ENCODE data around the gene CD5L. TPM values are rescaled to one million over a fixed set of nuclear protein-coding genes. Genes with fewer than 3 reads are reported as not detected.

The CD5L gene
- total RNA-seq = 0.12 and 0.17 TPM in 2 replicates
- total RNA-seq (2013) = 0.02 TPM
- polyA plus RNA-seq = not detected in 2 replicates
- polyA minus RNA-seq = not detected in 2 replicates

GRCh38 chr1:157841708-157842107 lies at the start of gene CD5L:
CD5L (minus strand) TSS chr1:157841808; CDS start chr1:157841701, 107 bp downstream.
- Histone ChIP-seq H3K4me2 (replicated peaks; ENCODE audit: low read depth, low read length, poor library complexity, severe bottlenecking) (peak within 1 kb of the TSS; percentile 61), H3K79me2 (ENCODE audit: control insufficient read depth, insufficient read depth, low read length) (peaks cover 16% of the 10 kb centered on the region), H2AFZ (ENCODE audit: insufficient read depth, low read depth, low read length, poor library complexity, severe bottlenecking) (no peak within 1 kb of the TSS), H3K9me3 (ENCODE audit: control extremely low read depth in 1 of 3, control insufficient read depth in 2 of 3, insufficient read depth in 1 of 3, low read length in 2 of 3) (no peaks in the 10 kb centered on the region), H3K36me3 (replicated peaks in 1 of 2; ENCODE audit: control extremely low read depth in 1 of 2, control insufficient read depth in 1 of 2, extremely low read depth in 1 of 2, insufficient read depth in 2 of 2, low read length in 1 of 2) (no peaks in the 10 kb centered on the region), H3K27ac (ENCODE audit: low read length in 2 of 2) (peak within 1 kb of the TSS in 1 of 2 donors; percentile 37), H3K27me3 (replicated peaks in 1 of 4; ENCODE audit: control extremely low read depth in 1 of 4, control insufficient read depth in 3 of 4, insufficient read depth in 4 of 4, low read length in 3 of 4) (no peaks in the 10 kb centered on the region), H3K4me1 (ENCODE audit: control insufficient read depth in 2 of 2, insufficient read depth in 2 of 2, low read length in 2 of 2) (peaks cover 64 to 66% of the 10 kb centered on the region in 2 donors), H3K9ac (ENCODE audit: low read length) (peak within 1 kb of the TSS; percentile 34), H3K4me3 (ENCODE audit: control extremely low read depth in 1 of 5, extremely low read depth in 1 of 5, insufficient read depth in 1 of 5, low read depth in 2 of 5, low read length in 4 of 5) (no peak within 1 kb of the TSS), H4K20me1 (ENCODE audit: control insufficient read depth, insufficient read depth, low read length, poor library complexity, severe bottlenecking) (no peaks in the 10 kb centered on the region)
- Mint-ChIP-seq H3K4me3 (peak within 1 kb of the TSS; percentile 11), H3K9me3 (ENCODE audit: insufficient read depth) (no peaks in the 10 kb centered on the region), H3K4me1 (peaks cover 72% of the 10 kb centered on the region), H3K27me3 (no peaks in the 10 kb centered on the region), H3K27ac (no peak within 1 kb of the TSS)
- 95% methylated on average over 3 of the region's 3 CpGs for WGBS (ENCODE audit: insufficient coverage)
- ATAC-seq (ENCODE audit: low read depth) (no peak), DNase-seq (no peak)
- ChIA-PET POLR2A (no interaction called here), CTCF (interaction anchor here (1.5 kb wide), 1 partner anchor 262 kb away, joined by 3 read pairs; no protein-coding TSS in a partner anchor)
- intact Hi-C loops (cut with micrococcal nuclease) = loop anchor here (5.0 kb wide), 1 partner anchor 34 kb away; no protein-coding TSS in a partner anchor
- TF ChIP-seq EZH2 (IDR thresholded peaks at IDR 0.05; ENCODE audit: borderline replicate concordance, insufficient read depth, low read depth, low read length, poor library complexity, severe bottlenecking) (no peak), CTCF (IDR thresholded peaks at IDR 0.05) (no peak)

- Histone ChIP-seq H3K9ac (ENCODE audit: low read length) (no peak overlapping the region), H3K4me1 (ENCODE audit: control insufficient read depth in 2 of 2, insufficient read depth in 2 of 2, low read length in 2 of 2) (peaks cover 17 to 20% of the 10 kb centered on the region in 2 donors), H3K27ac (ENCODE audit: low read length in 2 of 2) (no peak overlapping the region), H2AFZ (ENCODE audit: insufficient read depth, low read depth, low read length, poor library complexity, severe bottlenecking) (no peak overlapping the region), H3K79me2 (ENCODE audit: control insufficient read depth, insufficient read depth, low read length) (no peaks in the 10 kb centered on the region), H3K36me3 (replicated peaks in 1 of 2; ENCODE audit: control extremely low read depth in 1 of 2, control insufficient read depth in 1 of 2, extremely low read depth in 1 of 2, insufficient read depth in 2 of 2, low read length in 1 of 2) (no peaks in the 10 kb centered on the region), H4K20me1 (ENCODE audit: control insufficient read depth, insufficient read depth, low read length, poor library complexity, severe bottlenecking) (no peaks in the 10 kb centered on the region), H3K4me3 (ENCODE audit: control extremely low read depth in 1 of 5, extremely low read depth in 1 of 5, insufficient read depth in 1 of 5, low read depth in 2 of 5, low read length in 4 of 5) (no peak overlapping the region), H3K4me2 (replicated peaks; ENCODE audit: low read depth, low read length, poor library complexity, severe bottlenecking) (no peak overlapping the region), H3K27me3 (replicated peaks in 1 of 4; ENCODE audit: control extremely low read depth in 1 of 4, control insufficient read depth in 3 of 4, insufficient read depth in 4 of 4, low read length in 3 of 4) (peaks cover 0 to 4% (median 2%) of the 10 kb centered on the region in 4 experiments), H3K9me3 (ENCODE audit: control extremely low read depth in 1 of 3, control insufficient read depth in 2 of 3, insufficient read depth in 1 of 3, low read length in 2 of 3) (no peaks in the 10 kb centered on the region)
- Mint-ChIP-seq H3K27me3 (peaks cover 11% of the 10 kb centered on the region), H3K4me3 (no peak overlapping the region), H3K9me3 (ENCODE audit: insufficient read depth) (no peaks in the 10 kb centered on the region), H3K4me1 (peaks cover 28% of the 10 kb centered on the region), H3K27ac (no peak overlapping the region)
- DNase-seq (peak; percentile 26), ATAC-seq (ENCODE audit: low read depth) (peak; percentile 58)
- no CpG with 5 or more reads among the region's 2 CpGs for WGBS (ENCODE audit: insufficient coverage)
- CTCF ChIA-PET = interaction anchor here (0.6 to 1.3 kb wide), 2 partner anchors 66 to 1314 kb away, joined by 4 to 5 read pairs; no protein-coding TSS in a partner anchor
- TF ChIP-seq EZH2 (IDR thresholded peaks at IDR 0.05; ENCODE audit: borderline replicate concordance, insufficient read depth, low read depth, low read length, poor library complexity, severe bottlenecking) = no peak
- TF ChIP-seq CTCF (IDR thresholded peaks at IDR 0.05) = no peak
- POLR2A ChIA-PET = no interaction called here
- intact Hi-C loops (cut with micrococcal nuclease) = no loop called here
Measured at GRCh38 chr1:157882580-157882979, 41.0 kb upstream of the CD5L start.

All from B cell (primary cell).